Gastroesophageal sphincter (tissue), 3 donors: ENCODE results near the gene NAA25.
"Not testable (repeated sequence)": the region's sequence is repeated elsewhere in the genome, so short reads cannot be mapped to it uniquely, and the experiment has no call there.

Source experiments
- CTCF ChIP-seq, 4 experiments: fragments of 200-600 bp in 2 of 4; fragments of 450-650 bp in 2 of 4; sonication (generic) in 1 of 4; IDR thresholded peaks; one replicate each; pipeline ENCODE4 v1.5.1; 2017 to 2019; ENCODE audit warnings: antibody characterized with exemption in 4 of 4, mild to moderate bottlenecking in 2 of 4, moderate library complexity in 2 of 4
- POLR2A ChIP-seq, 2 donors: fragments of 450-650 bp; IDR thresholded peaks; one replicate each; pipeline ENCODE4 v1.6.1; 2017; ENCODE audit warnings: antibody characterized with exemption in 2 of 2, mild to moderate bottlenecking in 2 of 2, moderate library complexity in 1 of 2

GRCh38 chr12:112100500-112100899 is 8.1 kb downstream of the NAA25 start:
- not testable (repeated sequence) for TF ChIP-seq CTCF, POLR2A (IDR thresholded peaks at IDR 0.05)
